ENCODE data around the gene INAVA. TPM values are rescaled to one million over a fixed set of nuclear protein-coding genes. Genes with fewer than 3 reads are reported as not detected.

Gene INAVA
- total RNA-seq, 4 donors from 2014 or later, result 33.8 to 492 (median 332) TPM

- no peaks in the 10 kb centered on the region for H3K27me3 ChIP-seq
- TF ChIP-seq, protein P1, sequence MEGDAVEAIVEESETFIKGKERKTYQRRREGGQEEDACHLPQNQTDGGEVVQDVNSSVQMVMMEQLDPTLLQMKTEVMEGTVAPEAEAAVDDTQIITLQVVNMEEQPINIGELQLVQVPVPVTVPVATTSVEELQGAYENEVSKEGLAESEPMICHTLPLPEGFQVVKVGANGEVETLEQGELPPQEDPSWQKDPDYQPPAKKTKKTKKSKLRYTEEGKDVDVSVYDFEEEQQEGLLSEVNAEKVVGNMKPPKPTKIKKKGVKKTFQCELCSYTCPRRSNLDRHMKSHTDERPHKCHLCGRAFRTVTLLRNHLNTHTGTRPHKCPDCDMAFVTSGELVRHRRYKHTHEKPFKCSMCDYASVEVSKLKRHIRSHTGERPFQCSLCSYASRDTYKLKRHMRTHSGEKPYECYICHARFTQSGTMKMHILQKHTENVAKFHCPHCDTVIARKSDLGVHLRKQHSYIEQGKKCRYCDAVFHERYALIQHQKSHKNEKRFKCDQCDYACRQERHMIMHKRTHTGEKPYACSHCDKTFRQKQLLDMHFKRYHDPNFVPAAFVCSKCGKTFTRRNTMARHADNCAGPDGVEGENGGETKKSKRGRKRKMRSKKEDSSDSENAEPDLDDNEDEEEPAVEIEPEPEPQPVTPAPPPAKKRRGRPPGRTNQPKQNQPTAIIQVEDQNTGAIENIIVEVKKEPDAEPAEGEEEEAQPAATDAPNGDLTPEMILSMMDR (IDR thresholded peaks at IDR 0.05), result no peak
- TF ChIP-seq POLR2A (IDR thresholded peaks at IDR 0.05), result no peak
- H3K36me3 ChIP-seq, result peaks cover 0 to 41% (median 0%) of the 10 kb centered on the region in 3 donors
- H3K27ac ChIP-seq, result no peak overlapping the region
- peak in 1 of 3 donors; percentile 9 for DNase-seq
- H3K9me3 ChIP-seq, result no peaks in the 10 kb centered on the region
- H3K4me1 ChIP-seq, result no peaks in the 10 kb centered on the region
- no peak overlapping the region for H3K4me3 ChIP-seq
Measured at GRCh38 chr1:200945111-200945510, 50.4 kb downstream of the INAVA start.

- Histone ChIP-seq H3K27ac (no peak overlapping the region), H3K4me1 (no peaks in the 10 kb centered on the region), H3K36me3 (peaks cover 0 to 47% (median 0%) of the 10 kb centered on the region in 3 donors), H3K4me3 (no peak overlapping the region), H3K9me3 (no peaks in the 10 kb centered on the region), H3K27me3 (no peaks in the 10 kb centered on the region)
- DNase-seq, result no peak
- TF ChIP-seq, protein P1 (IDR thresholded peaks at IDR 0.05), result no peak
- TF ChIP-seq POLR2A (IDR thresholded peaks at IDR 0.05), result no peak
Measured at GRCh38 chr1:200947059-200947566, 52.4 kb downstream of the INAVA start.

- Histone ChIP-seq H3K4me3 (no peak overlapping the region), H3K27ac (no peak overlapping the region), H3K4me1 (no peaks in the 10 kb centered on the region), H3K9me3 (no peaks in the 10 kb centered on the region), H3K36me3 (peaks cover 0 to 48% (median 0%) of the 10 kb centered on the region in 3 donors), H3K27me3 (no peaks in the 10 kb centered on the region)
- TF ChIP-seq POLR2A (IDR thresholded peaks at IDR 0.05), result no peak
- TF ChIP-seq, protein P1 (IDR thresholded peaks at IDR 0.05), result no peak
- peak in 1 of 3 donors; percentile 39 for DNase-seq
Measured at GRCh38 chr1:200949626-200950025, 54.9 kb downstream of the INAVA start.

GRCh38 chr1:200951016-200951415 lies 56.3 kb downstream of the INAVA start:
- TF ChIP-seq POLR2A (IDR thresholded peaks at IDR 0.05), result no peak
- TF ChIP-seq, protein P1 (IDR thresholded peaks at IDR 0.05), result no peak
- no peak for DNase-seq
- no peak overlapping the region for H3K27ac ChIP-seq
- no peaks in the 10 kb centered on the region for H3K27me3 ChIP-seq
- peaks cover 0 to 43% (median 0%) of the 10 kb centered on the region in 3 donors for H3K36me3 ChIP-seq
- no peaks in the 10 kb centered on the region for H3K9me3 ChIP-seq
- no peak overlapping the region for H3K4me3 ChIP-seq
- H3K4me1 ChIP-seq, result no peaks in the 10 kb centered on the region

GRCh38 chr1:200954434-200954833 lies 59.7 kb downstream of the INAVA start:
- Histone ChIP-seq H3K4me1 (no peaks in the 10 kb centered on the region), H3K4me3 (no peak overlapping the region), H3K9me3 (no peaks in the 10 kb centered on the region), H3K27ac (no peak overlapping the region), H3K36me3 (peaks cover 0 to 30% (median 0%) of the 10 kb centered on the region in 3 donors), H3K27me3 (no peaks in the 10 kb centered on the region)
- TF ChIP-seq, protein P1 (IDR thresholded peaks at IDR 0.05), result no peak
- no peak for TF ChIP-seq POLR2A (IDR thresholded peaks at IDR 0.05)
- no peak for DNase-seq

Data from Peyer's patch (tissue), 4 donors.